HL-60 (cell line): ENCODE data around the gene SPIN1.

Experiments used
- GABPA ChIP-seq: IDR thresholded peaks from 2 replicates; pipeline ENCODE4 v1.6.1; 2012; ENCODE audit warnings: low read depth
- POLR2AphosphoS5 ChIP-seq: IDR thresholded peaks from 2 replicates; pipeline ENCODE4 v1.6.1; 2012; ENCODE audit warnings: low read depth
- SPI1 ChIP-seq: IDR thresholded peaks from 2 replicates; pipeline ENCODE4 v1.6.1; 2012; ENCODE audit warnings: low read depth, mild to moderate bottlenecking, borderline replicate concordance
- TF ChIP-seq, protein P1 (sequence below): IDR thresholded peaks from one replicate; pipeline ENCODE4 v1.5.1; 2011; ENCODE audit warnings: low read length, control low read depth, inconsistent platforms; ENCODE audit not compliant: insufficient read depth
- TF ChIP-seq, protein P2 (sequence below): IDR thresholded peaks from 2 replicates; pipeline ENCODE4 v1.6.1; 2012; ENCODE audit warnings: low read depth; ENCODE audit not compliant: insufficient replicate concordance

DNA sequence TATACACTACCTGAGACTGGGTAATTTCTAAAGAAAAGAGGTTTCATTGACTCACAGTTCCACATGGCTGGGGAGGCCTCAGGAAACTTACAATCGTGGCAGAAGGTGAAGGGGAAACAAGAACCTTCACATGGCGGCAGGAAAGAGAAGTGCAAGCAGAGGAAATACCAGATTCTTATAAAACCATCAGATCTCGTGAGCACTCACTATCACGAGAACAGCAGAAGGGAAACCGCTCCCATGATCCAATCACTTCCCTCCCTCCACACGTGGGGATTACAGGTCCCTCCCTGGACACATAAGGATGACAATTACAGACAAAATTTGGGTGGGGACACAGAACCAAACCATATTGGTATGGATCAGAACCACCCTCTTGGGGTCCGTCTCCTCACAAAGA lies 44.2 kb upstream of the SPIN1 start:
- TF ChIP-seq, protein P1, sequence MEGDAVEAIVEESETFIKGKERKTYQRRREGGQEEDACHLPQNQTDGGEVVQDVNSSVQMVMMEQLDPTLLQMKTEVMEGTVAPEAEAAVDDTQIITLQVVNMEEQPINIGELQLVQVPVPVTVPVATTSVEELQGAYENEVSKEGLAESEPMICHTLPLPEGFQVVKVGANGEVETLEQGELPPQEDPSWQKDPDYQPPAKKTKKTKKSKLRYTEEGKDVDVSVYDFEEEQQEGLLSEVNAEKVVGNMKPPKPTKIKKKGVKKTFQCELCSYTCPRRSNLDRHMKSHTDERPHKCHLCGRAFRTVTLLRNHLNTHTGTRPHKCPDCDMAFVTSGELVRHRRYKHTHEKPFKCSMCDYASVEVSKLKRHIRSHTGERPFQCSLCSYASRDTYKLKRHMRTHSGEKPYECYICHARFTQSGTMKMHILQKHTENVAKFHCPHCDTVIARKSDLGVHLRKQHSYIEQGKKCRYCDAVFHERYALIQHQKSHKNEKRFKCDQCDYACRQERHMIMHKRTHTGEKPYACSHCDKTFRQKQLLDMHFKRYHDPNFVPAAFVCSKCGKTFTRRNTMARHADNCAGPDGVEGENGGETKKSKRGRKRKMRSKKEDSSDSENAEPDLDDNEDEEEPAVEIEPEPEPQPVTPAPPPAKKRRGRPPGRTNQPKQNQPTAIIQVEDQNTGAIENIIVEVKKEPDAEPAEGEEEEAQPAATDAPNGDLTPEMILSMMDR = no peak
- no peak for TF ChIP-seq GABPA
- TF ChIP-seq, protein P2, sequence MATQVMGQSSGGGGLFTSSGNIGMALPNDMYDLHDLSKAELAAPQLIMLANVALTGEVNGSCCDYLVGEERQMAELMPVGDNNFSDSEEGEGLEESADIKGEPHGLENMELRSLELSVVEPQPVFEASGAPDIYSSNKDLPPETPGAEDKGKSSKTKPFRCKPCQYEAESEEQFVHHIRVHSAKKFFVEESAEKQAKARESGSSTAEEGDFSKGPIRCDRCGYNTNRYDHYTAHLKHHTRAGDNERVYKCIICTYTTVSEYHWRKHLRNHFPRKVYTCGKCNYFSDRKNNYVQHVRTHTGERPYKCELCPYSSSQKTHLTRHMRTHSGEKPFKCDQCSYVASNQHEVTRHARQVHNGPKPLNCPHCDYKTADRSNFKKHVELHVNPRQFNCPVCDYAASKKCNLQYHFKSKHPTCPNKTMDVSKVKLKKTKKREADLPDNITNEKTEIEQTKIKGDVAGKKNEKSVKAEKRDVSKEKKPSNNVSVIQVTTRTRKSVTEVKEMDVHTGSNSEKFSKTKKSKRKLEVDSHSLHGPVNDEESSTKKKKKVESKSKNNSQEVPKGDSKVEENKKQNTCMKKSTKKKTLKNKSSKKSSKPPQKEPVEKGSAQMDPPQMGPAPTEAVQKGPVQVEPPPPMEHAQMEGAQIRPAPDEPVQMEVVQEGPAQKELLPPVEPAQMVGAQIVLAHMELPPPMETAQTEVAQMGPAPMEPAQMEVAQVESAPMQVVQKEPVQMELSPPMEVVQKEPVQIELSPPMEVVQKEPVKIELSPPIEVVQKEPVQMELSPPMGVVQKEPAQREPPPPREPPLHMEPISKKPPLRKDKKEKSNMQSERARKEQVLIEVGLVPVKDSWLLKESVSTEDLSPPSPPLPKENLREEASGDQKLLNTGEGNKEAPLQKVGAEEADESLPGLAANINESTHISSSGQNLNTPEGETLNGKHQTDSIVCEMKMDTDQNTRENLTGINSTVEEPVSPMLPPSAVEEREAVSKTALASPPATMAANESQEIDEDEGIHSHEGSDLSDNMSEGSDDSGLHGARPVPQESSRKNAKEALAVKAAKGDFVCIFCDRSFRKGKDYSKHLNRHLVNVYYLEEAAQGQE = no peak
- TF ChIP-seq POLR2AphosphoS5 = no peak
- TF ChIP-seq SPI1 = no peak
